GM23338 (cell line): ENCODE measurements around the gene SLC39A11. TPM values are rescaled to one million over a fixed set of nuclear protein-coding genes. Genes with fewer than 3 reads are reported as not detected.

Experiments used
- ATAC-seq: fragments of 200-7000 bp; cut with Tn5 transposase; 3 replicates; pipeline ENCODE4 v1.9.1; 2020
- DNase-seq: peaks from one replicate; pipeline ENCODE4 v3.0.0-alpha.2; 2015; ENCODE audit warnings: low spot score
- H2AFZ ChIP-seq: fragments of 200-600 bp; sonication (generic); 2 replicates; pipeline ENCODE4 v1.8.0; 2016; ENCODE audit warnings: antibody characterized with exemption, mild to moderate bottlenecking, moderate library complexity
- H3F3A ChIP-seq: fragments of 200-600 bp; sonication (generic); replicated peaks from 2 replicates; pipeline ENCODE4 v1.8.0; 2017; ENCODE audit warnings: antibody characterized with exemption, mixed run types, low read depth
- H3K27ac ChIP-seq: fragments of 200-600 bp; sonication (generic); 2 replicates; pipeline ENCODE4 v1.6.1; 2016; ENCODE audit warnings: low read depth
- H3K27me3 ChIP-seq: fragments of 200-600 bp; sonication (generic); 2 replicates; pipeline ENCODE4 v1.8.0; 2016; ENCODE audit warnings: mild to moderate bottlenecking, mixed run types, moderate library complexity; ENCODE audit not compliant: insufficient read depth
- H3K36me3 ChIP-seq: fragments of 200-600 bp; sonication (generic); 2 replicates; pipeline ENCODE4 v1.8.0; 2016; ENCODE audit warnings: mild to moderate bottlenecking; ENCODE audit not compliant: insufficient read depth
- H3K4me1 ChIP-seq: fragments of 200-600 bp; sonication (generic); 2 replicates; pipeline ENCODE4 v1.8.0; 2016; ENCODE audit warnings: mild to moderate bottlenecking, moderate library complexity; ENCODE audit not compliant: insufficient read depth
- H3K4me2 ChIP-seq: fragments of 200-600 bp; sonication (generic); 2 replicates; pipeline ENCODE4 v1.7.1; 2017; ENCODE audit warnings: mixed run types
- H3K4me3 ChIP-seq: fragments of 200-600 bp; sonication (generic); 2 replicates; pipeline ENCODE4 v1.6.1; 2016; ENCODE audit warnings: mixed run types
- H3K79me2 ChIP-seq: fragments of 200-600 bp; sonication (generic); replicated peaks from 2 replicates; pipeline ENCODE4 v1.8.0; 2017; ENCODE audit warnings: mild to moderate bottlenecking; ENCODE audit not compliant: insufficient read depth
- H3K9me2 ChIP-seq: fragments of 200-600 bp; sonication (generic); 2 replicates; pipeline ENCODE4 v1.8.0; 2017; ENCODE audit not compliant: insufficient read depth
- H4K20me1 ChIP-seq: fragments of 200-600 bp; sonication (generic); replicated peaks from 2 replicates; pipeline ENCODE4 v1.8.0; 2017; ENCODE audit warnings: mild to moderate bottlenecking; ENCODE audit not compliant: insufficient read depth
- H3K27ac Mint-ChIP-seq: 2 replicates; pipeline ENCODE4 v1.8.0; 2020; ENCODE audit warnings: inconsistent platforms, mild to moderate bottlenecking, moderate library complexity, mixed read lengths
- H3K27me3 Mint-ChIP-seq: 3 replicates; pipeline ENCODE4 v1.8.0; 2022; ENCODE audit warnings: low read depth, mild to moderate bottlenecking, moderate library complexity, mixed read lengths, inconsistent platforms; ENCODE audit not compliant: insufficient read depth, poor library complexity
- H3K36me3 Mint-ChIP-seq: 3 replicates; pipeline ENCODE4 v1.8.0; 2021; ENCODE audit warnings: low read depth, mild to moderate bottlenecking, inconsistent platforms, moderate library complexity, mixed read lengths
- H3K4me1 Mint-ChIP-seq: 3 replicates; pipeline ENCODE4 v1.8.0; 2020; ENCODE audit warnings: mild to moderate bottlenecking, inconsistent platforms, mixed read lengths
- H3K4me3 Mint-ChIP-seq: 3 replicates; pipeline ENCODE4 v1.8.0; 2021; ENCODE audit warnings: moderate library complexity, mild to moderate bottlenecking, inconsistent platforms, mixed read lengths
- H3K9me3 Mint-ChIP-seq: 3 replicates; pipeline ENCODE4 v1.8.0; 2020; ENCODE audit warnings: moderate library complexity, mild to moderate bottlenecking, inconsistent platforms, mixed read lengths
- CREB1 ChIP-seq: fragments of 250-450 bp; sonication (Bioruptor Pico); IDR thresholded peaks from 2 replicates; pipeline ENCODE4 v1.5.0; 2020; ENCODE audit warnings: low read depth, mild to moderate bottlenecking, moderate library complexity
- EZH2 ChIP-seq: fragments of 200-600 bp; sonication (generic); IDR thresholded peaks from one replicate; pipeline ENCODE4 v1.8.0; 2017; ENCODE audit warnings: antibody characterized with exemption, mild to moderate bottlenecking, low read depth; ENCODE audit not compliant: unreplicated experiment
- EZH2phosphoT487 ChIP-seq: fragments of 200-600 bp; sonication (generic); IDR thresholded peaks from one replicate; pipeline ENCODE4 v1.8.1; 2018; ENCODE audit warnings: antibody characterized with exemption; ENCODE audit not compliant: unreplicated experiment
- JUNB ChIP-seq: IDR thresholded peaks from one replicate; pipeline ENCODE4 v1.6.1; 2016; ENCODE audit warnings: antibody characterized with exemption; ENCODE audit not compliant: unreplicated experiment
- NANOG ChIP-seq: IDR thresholded peaks from 2 replicates; pipeline ENCODE4 v1.6.1; 2016; ENCODE audit warnings: antibody characterized with exemption, borderline replicate concordance
- POLR2AphosphoS5 ChIP-seq: IDR thresholded peaks from 2 replicates; pipeline ENCODE4 v1.6.1; 2016; ENCODE audit warnings: antibody characterized with exemption, low read depth
- STAT1 ChIP-seq: IDR thresholded peaks from one replicate; pipeline ENCODE4 v1.6.1; 2016; ENCODE audit warnings: antibody characterized with exemption; ENCODE audit not compliant: unreplicated experiment
- ZNF114 ChIP-seq: fragments of 250-450 bp; sonication (Bioruptor Pico); IDR thresholded peaks from 2 replicates; pipeline ENCODE4 v1.5.0; 2020; ENCODE audit warnings: mild to moderate bottlenecking, moderate library complexity
- ZNF331 ChIP-seq: fragments of 250-450 bp; sonication (Bioruptor Pico); IDR thresholded peaks from 2 replicates; pipeline ENCODE4 v1.5.0; 2020; ENCODE audit warnings: low read depth, mild to moderate bottlenecking, moderate library complexity
- polyA plus RNA-seq: library from polyadenylated mRNA; unstranded; fragments of >200 nt; fragmentation: Nextera tagmentation; extraction: Ambion mirVana; gene quantifications from 2 replicates; pipeline ENCODE4 v1.2.1, GENCODE V29; 2016
- total RNA-seq: library from RNA; depleted of rRNA; stranded (reverse); fragments of >200 nt; shearing (Covaris generic); gene quantifications from 2 replicates; pipeline ENCODE4 v1.2.3, GENCODE V29; 2014
- TF ChIP-seq, protein P1 (sequence below), 2 experiments: fragments of 200-600 bp in 1 of 2; sonication (generic) in 1 of 2; conservative IDR thresholded peaks; 2 replicates each; pipeline versions ENCODE4 v1.5.1 to v1.6.1; 2016 to 2017; ENCODE audit warnings: antibody characterized with exemption in 2 of 2, low read depth in 2 of 2, mild to moderate bottlenecking in 2 of 2, moderate library complexity in 1 of 2
- TF ChIP-seq, protein P2 (sequence below): fragments of 250-450 bp; sonication (Bioruptor Pico); IDR thresholded peaks from 2 replicates; pipeline ENCODE4 v1.5.0; 2020; ENCODE audit warnings: mild to moderate bottlenecking, moderate library complexity
- TF ChIP-seq, protein P3 (sequence below): IDR thresholded peaks from one replicate; pipeline ENCODE4 v1.6.1; 2018; ENCODE audit warnings: antibody characterized with exemption; ENCODE audit not compliant: unreplicated experiment
- TF ChIP-seq, protein P4 (sequence below): IDR thresholded peaks from 2 replicates; pipeline ENCODE4 v1.6.1; 2016; ENCODE audit warnings: antibody characterized with exemption

Gene SLC39A11
- total and polyA plus RNA-seq, 2 experiments from 2014 or later, result 10.8 to 18.1 TPM

DNA sequence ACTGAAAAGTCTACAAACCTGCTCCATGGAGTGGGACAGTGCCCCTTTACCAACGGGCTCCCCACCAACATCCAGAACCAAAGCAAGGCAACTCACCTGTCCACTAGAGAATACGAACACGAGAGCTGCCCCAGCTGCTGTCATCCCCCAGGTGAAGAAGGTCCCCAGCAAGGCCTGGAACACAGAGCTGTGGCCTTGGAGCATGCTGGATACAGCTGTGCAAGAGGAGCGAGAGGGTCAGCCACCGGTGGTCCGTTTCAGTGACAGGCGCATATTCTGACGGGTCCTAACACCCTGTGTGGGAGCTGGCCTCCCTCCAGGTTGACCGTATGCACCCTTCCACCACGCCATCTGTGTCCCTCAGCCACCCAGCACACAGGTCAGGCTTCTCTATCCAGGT, 3.9 kb downstream of the SLC39A11 start:
- Histone ChIP-seq H3K4me1 (peaks cover 10% of the 10 kb centered on the region), H3K36me3 (no peaks in the 10 kb centered on the region), H3K4me2 (no peak overlapping the region), H4K20me1 (no peaks in the 10 kb centered on the region), H3K4me3 (no peak overlapping the region), H3K79me2 (no peaks in the 10 kb centered on the region), H2AFZ (no peak overlapping the region), H3K27ac (no peak overlapping the region), H3F3A (no peaks in the 10 kb centered on the region), H3K9me2 (no peaks in the 10 kb centered on the region), H3K27me3 (no peaks in the 10 kb centered on the region)
- TF ChIP-seq STAT1 (no peak), CREB1 (CRISPR knock-in tag) (no peak), ZNF331 (CRISPR knock-in tag) (no peak), JUNB (no peak), POLR2AphosphoS5 (no peak), ZNF114 (no peak), EZH2 (no peak), EZH2phosphoT487 (no peak), NANOG (no peak)
- TF ChIP-seq, protein P1, sequence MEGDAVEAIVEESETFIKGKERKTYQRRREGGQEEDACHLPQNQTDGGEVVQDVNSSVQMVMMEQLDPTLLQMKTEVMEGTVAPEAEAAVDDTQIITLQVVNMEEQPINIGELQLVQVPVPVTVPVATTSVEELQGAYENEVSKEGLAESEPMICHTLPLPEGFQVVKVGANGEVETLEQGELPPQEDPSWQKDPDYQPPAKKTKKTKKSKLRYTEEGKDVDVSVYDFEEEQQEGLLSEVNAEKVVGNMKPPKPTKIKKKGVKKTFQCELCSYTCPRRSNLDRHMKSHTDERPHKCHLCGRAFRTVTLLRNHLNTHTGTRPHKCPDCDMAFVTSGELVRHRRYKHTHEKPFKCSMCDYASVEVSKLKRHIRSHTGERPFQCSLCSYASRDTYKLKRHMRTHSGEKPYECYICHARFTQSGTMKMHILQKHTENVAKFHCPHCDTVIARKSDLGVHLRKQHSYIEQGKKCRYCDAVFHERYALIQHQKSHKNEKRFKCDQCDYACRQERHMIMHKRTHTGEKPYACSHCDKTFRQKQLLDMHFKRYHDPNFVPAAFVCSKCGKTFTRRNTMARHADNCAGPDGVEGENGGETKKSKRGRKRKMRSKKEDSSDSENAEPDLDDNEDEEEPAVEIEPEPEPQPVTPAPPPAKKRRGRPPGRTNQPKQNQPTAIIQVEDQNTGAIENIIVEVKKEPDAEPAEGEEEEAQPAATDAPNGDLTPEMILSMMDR (conservative IDR thresholded peaks at IDR 0.05; ENCODE audit: low read depth in 2 of 2), result no peak
- TF ChIP-seq, protein P2, sequence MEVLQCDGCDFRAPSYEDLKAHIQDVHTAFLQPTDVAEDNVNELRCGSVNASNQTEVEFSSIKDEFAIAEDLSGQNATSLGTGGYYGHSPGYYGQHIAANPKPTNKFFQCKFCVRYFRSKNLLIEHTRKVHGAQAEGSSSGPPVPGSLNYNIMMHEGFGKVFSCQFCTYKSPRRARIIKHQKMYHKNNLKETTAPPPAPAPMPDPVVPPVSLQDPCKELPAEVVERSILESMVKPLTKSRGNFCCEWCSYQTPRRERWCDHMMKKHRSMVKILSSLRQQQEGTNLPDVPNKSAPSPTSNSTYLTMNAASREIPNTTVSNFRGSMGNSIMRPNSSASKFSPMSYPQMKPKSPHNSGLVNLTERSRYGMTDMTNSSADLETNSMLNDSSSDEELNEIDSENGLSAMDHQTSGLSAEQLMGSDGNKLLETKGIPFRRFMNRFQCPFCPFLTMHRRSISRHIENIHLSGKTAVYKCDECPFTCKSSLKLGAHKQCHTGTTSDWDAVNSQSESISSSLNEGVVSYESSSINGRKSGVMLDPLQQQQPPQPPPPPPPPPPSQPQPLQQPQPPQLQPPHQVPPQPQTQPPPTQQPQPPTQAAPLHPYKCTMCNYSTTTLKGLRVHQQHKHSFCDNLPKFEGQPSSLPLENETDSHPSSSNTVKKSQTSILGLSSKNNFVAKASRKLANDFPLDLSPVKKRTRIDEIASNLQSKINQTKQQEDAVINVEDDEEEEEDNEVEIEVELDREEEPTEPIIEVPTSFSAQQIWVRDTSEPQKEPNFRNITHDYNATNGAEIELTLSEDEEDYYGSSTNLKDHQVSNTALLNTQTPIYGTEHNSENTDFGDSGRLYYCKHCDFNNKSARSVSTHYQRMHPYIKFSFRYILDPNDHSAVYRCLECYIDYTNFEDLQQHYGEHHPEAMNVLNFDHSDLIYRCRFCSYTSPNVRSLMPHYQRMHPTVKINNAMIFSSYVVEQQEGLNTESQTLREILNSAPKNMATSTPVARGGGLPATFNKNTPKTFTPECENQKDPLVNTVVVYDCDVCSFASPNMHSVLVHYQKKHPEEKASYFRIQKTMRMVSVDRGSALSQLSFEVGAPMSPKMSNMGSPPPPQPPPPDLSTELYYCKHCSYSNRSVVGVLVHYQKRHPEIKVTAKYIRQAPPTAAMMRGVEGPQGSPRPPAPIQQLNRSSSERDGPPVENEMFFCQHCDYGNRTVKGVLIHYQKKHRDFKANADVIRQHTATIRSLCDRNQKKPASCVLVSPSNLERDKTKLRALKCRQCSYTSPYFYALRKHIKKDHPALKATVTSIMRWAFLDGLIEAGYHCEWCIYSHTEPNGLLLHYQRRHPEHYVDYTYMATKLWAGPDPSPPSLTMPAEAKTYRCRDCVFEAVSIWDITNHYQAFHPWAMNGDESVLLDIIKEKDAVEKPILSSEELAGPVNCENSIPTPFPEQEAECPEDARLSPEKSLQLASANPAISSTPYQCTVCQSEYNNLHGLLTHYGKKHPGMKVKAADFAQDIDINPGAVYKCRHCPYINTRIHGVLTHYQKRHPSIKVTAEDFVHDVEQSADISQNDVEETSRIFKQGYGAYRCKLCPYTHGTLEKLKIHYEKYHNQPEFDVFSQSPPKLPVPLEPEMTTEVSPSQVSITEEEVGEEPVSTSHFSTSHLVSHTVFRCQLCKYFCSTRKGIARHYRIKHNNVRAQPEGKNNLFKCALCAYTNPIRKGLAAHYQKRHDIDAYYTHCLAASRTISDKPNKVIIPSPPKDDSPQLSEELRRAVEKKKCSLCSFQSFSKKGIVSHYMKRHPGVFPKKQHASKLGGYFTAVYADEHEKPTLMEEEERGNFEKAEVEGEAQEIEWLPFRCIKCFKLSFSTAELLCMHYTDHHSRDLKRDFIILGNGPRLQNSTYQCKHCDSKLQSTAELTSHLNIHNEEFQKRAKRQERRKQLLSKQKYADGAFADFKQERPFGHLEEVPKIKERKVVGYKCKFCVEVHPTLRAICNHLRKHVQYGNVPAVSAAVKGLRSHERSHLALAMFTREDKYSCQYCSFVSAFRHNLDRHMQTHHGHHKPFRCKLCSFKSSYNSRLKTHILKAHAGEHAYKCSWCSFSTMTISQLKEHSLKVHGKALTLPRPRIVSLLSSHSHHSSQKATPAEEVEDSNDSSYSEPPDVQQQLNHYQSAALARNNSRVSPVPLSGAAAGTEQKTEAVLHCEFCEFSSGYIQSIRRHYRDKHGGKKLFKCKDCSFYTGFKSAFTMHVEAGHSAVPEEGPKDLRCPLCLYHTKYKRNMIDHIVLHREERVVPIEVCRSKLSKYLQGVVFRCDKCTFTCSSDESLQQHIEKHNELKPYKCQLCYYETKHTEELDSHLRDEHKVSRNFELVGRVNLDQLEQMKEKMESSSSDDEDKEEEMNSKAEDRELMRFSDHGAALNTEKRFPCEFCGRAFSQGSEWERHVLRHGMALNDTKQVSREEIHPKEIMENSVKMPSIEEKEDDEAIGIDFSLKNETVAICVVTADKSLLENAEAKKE, result no peak
- TF ChIP-seq, protein P3, sequence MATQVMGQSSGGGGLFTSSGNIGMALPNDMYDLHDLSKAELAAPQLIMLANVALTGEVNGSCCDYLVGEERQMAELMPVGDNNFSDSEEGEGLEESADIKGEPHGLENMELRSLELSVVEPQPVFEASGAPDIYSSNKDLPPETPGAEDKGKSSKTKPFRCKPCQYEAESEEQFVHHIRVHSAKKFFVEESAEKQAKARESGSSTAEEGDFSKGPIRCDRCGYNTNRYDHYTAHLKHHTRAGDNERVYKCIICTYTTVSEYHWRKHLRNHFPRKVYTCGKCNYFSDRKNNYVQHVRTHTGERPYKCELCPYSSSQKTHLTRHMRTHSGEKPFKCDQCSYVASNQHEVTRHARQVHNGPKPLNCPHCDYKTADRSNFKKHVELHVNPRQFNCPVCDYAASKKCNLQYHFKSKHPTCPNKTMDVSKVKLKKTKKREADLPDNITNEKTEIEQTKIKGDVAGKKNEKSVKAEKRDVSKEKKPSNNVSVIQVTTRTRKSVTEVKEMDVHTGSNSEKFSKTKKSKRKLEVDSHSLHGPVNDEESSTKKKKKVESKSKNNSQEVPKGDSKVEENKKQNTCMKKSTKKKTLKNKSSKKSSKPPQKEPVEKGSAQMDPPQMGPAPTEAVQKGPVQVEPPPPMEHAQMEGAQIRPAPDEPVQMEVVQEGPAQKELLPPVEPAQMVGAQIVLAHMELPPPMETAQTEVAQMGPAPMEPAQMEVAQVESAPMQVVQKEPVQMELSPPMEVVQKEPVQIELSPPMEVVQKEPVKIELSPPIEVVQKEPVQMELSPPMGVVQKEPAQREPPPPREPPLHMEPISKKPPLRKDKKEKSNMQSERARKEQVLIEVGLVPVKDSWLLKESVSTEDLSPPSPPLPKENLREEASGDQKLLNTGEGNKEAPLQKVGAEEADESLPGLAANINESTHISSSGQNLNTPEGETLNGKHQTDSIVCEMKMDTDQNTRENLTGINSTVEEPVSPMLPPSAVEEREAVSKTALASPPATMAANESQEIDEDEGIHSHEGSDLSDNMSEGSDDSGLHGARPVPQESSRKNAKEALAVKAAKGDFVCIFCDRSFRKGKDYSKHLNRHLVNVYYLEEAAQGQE, result no peak
- TF ChIP-seq, protein P4, sequence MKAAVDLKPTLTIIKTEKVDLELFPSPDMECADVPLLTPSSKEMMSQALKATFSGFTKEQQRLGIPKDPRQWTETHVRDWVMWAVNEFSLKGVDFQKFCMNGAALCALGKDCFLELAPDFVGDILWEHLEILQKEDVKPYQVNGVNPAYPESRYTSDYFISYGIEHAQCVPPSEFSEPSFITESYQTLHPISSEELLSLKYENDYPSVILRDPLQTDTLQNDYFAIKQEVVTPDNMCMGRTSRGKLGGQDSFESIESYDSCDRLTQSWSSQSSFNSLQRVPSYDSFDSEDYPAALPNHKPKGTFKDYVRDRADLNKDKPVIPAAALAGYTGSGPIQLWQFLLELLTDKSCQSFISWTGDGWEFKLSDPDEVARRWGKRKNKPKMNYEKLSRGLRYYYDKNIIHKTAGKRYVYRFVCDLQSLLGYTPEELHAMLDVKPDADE, result no peak
- no peak overlapping the region for H3K27ac Mint-ChIP-seq
- H3K9me3 Mint-ChIP-seq, result peaks cover 2% of the 10 kb centered on the region; the same call in 2 of the 3 replicates
- H3K4me1 Mint-ChIP-seq, result peaks cover 16% of the 10 kb centered on the region
- no peak overlapping the region for H3K4me3 Mint-ChIP-seq
- no peak for DNase-seq
- ATAC-seq, result no peak
- peaks cover 14% of the 10 kb centered on the region for H3K36me3 Mint-ChIP-seq
- peaks cover 13% of the 10 kb centered on the region for H3K27me3 Mint-ChIP-seq
